Ishikawa (cell line): ENCODE measurements around the gene ITPR1.

Experiments used
- CREB1 ChIP-seq: IDR thresholded peaks from 2 replicates; pipeline ENCODE4 v1.6.1; 2012; ENCODE audit warnings: low read depth
- EGR1 ChIP-seq: IDR thresholded peaks from 2 replicates; pipeline ENCODE4 v1.6.1; 2012
- EP300 ChIP-seq: IDR thresholded peaks from 2 replicates; pipeline ENCODE4 v1.6.1; 2012; ENCODE audit warnings: borderline replicate concordance
- RAD21 ChIP-seq: IDR thresholded peaks from 2 replicates; pipeline ENCODE4 v1.6.1; 2012; ENCODE audit warnings: low read depth
- REST ChIP-seq: IDR thresholded peaks from 2 replicates; pipeline ENCODE4 v1.6.1; 2012; ENCODE audit warnings: low read depth, mild to moderate bottlenecking
- TAF1 ChIP-seq: IDR thresholded peaks from 2 replicates; pipeline ENCODE4 v1.6.1; 2012; ENCODE audit warnings: low read depth, mild to moderate bottlenecking
- TCF12 ChIP-seq: IDR thresholded peaks from 2 replicates; pipeline ENCODE4 v1.6.1; 2012; ENCODE audit warnings: low read depth
- TEAD4 ChIP-seq: IDR thresholded peaks from 2 replicates; pipeline ENCODE4 v1.6.1; 2012
- YY1 ChIP-seq: IDR thresholded peaks from 2 replicates; pipeline ENCODE4 v1.6.1; 2012; ENCODE audit warnings: low read depth
- TF ChIP-seq, protein P1 (sequence below): IDR thresholded peaks from 2 replicates; pipeline ENCODE4 v1.6.1; 2012

DNA sequence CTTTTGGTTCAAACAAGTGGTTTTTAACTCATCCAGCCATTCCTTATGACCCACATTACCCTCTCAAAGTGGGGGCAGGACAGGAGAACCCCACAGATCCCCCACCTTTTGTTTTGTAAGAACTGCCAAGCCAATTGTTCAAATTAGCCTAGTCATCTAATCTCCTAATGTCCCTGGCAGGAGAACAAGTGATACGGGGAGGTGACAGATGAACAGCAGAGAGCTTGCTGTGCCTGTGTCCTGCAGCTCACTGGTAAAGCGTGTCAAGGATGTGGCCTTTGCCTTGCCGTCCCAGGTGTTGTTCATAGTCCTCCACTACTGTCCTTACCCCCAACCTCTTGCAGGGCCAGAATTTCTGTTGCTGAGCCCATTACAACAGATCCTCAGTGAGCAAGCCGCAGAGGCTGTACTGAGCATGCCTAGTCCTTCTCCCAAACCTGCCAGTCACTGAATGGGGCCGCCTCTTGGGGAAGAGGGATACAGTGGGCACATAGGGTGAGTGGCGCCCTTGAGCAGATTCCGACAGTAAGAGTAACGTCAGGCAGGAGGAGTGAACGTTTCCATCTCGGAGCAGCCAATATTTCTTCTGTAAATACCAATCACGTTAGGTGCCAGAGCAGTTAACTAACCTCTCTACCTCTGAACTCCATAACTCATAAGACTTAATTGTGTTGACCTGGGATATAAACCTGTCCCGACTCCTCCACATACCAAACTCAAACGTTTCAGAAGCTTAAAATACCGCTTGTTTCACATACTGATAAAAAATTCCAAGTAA lies 87.4 kb downstream of the ITPR1 start:
- TF ChIP-seq EP300 (no peak), REST (no peak), TEAD4 (no peak), EGR1 (no peak), YY1 (no peak), TAF1 (no peak), RAD21 (no peak), TCF12 (no peak), CREB1 (no peak)
- TF ChIP-seq, protein P1, sequence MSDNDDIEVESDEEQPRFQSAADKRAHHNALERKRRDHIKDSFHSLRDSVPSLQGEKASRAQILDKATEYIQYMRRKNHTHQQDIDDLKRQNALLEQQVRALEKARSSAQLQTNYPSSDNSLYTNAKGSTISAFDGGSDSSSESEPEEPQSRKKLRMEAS: no peak
